ENCODE results near the gene LRRC36. TPM values are rescaled to one million over a fixed set of nuclear protein-coding genes. Genes with fewer than 3 reads are reported as not detected.

Gene LRRC36
- polyA plus RNA-seq, 1 donor (not counting 4 experiments of a cell fraction or from before 2014, with no cell fraction given): not detected

GRCh38 chr16:67310561-67310960 lies 16.1 kb upstream of the LRRC36 start:
- Histone ChIP-seq H4K20me1 (ENCODE audit: control insufficient read depth, extremely low read depth, insufficient read depth, low read length) (no peaks in the 10 kb centered on the region), H3K79me2 (ENCODE audit: control insufficient read depth, insufficient read depth, low read length) (no peaks in the 10 kb centered on the region), H3K27ac (ENCODE audit: control insufficient read depth, insufficient read depth, low read length) (no peak overlapping the region), H3K4me3 (ENCODE audit: control insufficient read depth in 2 of 3, extremely low read depth in 1 of 3, insufficient read depth in 2 of 3, low read depth in 1 of 3, low read length in 3 of 3) (no peak overlapping the region), H3K9ac (ENCODE audit: control insufficient read depth, extremely low read depth, insufficient read depth, low read length) (no peak overlapping the region), H3K9me1 (ENCODE audit: control insufficient read depth, extremely low read depth, insufficient read depth, low read length) (no peaks in the 10 kb centered on the region), H3K4me2 (ENCODE audit: control insufficient read depth, extremely low read depth, insufficient read depth, low read depth, low read length) (no peak overlapping the region), H3K27me3 (ENCODE audit: control insufficient read depth, extremely low read depth, insufficient read depth, low read length) (no peaks in the 10 kb centered on the region), H3K9me3 (ENCODE audit: control insufficient read depth, low read depth, low read length) (no peaks in the 10 kb centered on the region), H2AFZ (ENCODE audit: control insufficient read depth, low read length) (no peak overlapping the region), H3K36me3 (ENCODE audit: control insufficient read depth in 2 of 2, extremely low read depth in 1 of 2, insufficient read depth in 2 of 2, low read length in 2 of 2) (no peaks in the 10 kb centered on the region), H3K4me1 (ENCODE audit: control insufficient read depth, extremely low read depth, insufficient read depth, low read length) (peaks cover 12% of the 10 kb centered on the region)
- dilution Hi-C loops (cut with MboI; ENCODE audit: extremely low pct_ligation_motif_present, low sequenced_read_pairs): no loop called here
- no peak for TF ChIP-seq CTCF (optimal IDR thresholded peaks at IDR 0.05 in 1 of 3, IDR thresholded peaks at IDR 0.05 in 1 of 3, conservative IDR thresholded peaks at IDR 0.05 in 1 of 3; ENCODE audit: extremely low read depth in 1 of 3, insufficient read depth in 2 of 3, low read length in 3 of 3)
- no peak for FAIRE-seq
- DNase-seq (ENCODE audit: low read depth, low spot score): no peak

GRCh38 chr16:67311607-67312488 lies 14.8 kb upstream of the LRRC36 start:
- DNase-seq (ENCODE audit: low read depth, low spot score) (peak; percentile 100), FAIRE-seq (peak; percentile 89)

More at GRCh38 chr16:67311607-67312488, 14.8 kb upstream of the LRRC36 start:
- H3K9me1 ChIP-seq (ENCODE audit: control insufficient read depth, extremely low read depth, insufficient read depth, low read length): no peaks in the 10 kb centered on the region
- peak overlapping the region; percentile 23 for H3K9ac ChIP-seq (ENCODE audit: control insufficient read depth, extremely low read depth, insufficient read depth, low read length)
- no peak for TF ChIP-seq EZH2 (IDR thresholded peaks at IDR 0.05; ENCODE audit: low read length)
- TF ChIP-seq CTCF (optimal IDR thresholded peaks at IDR 0.05 in 1 of 3, IDR thresholded peaks at IDR 0.05 in 1 of 3, conservative IDR thresholded peaks at IDR 0.05 in 1 of 3; ENCODE audit: extremely low read depth in 1 of 3, insufficient read depth in 2 of 3, low read length in 3 of 3): no peak
- no peak overlapping the region for H3K4me3 ChIP-seq (ENCODE audit: control insufficient read depth in 2 of 3, extremely low read depth in 1 of 3, insufficient read depth in 2 of 3, low read depth in 1 of 3, low read length in 3 of 3)
- no peaks in the 10 kb centered on the region for H3K36me3 ChIP-seq (ENCODE audit: control insufficient read depth in 2 of 2, extremely low read depth in 1 of 2, insufficient read depth in 2 of 2, low read length in 2 of 2)
- H3K27ac ChIP-seq (ENCODE audit: control insufficient read depth, insufficient read depth, low read length): peak overlapping the region; percentile 76
- peaks cover 12% of the 10 kb centered on the region for H3K4me1 ChIP-seq (ENCODE audit: control insufficient read depth, extremely low read depth, insufficient read depth, low read length)
- dilution Hi-C loops (cut with MboI; ENCODE audit: extremely low pct_ligation_motif_present, low sequenced_read_pairs): no loop called here
- H3K9me3 ChIP-seq (ENCODE audit: control insufficient read depth, low read depth, low read length): no peaks in the 10 kb centered on the region
- H3K79me2 ChIP-seq (ENCODE audit: control insufficient read depth, insufficient read depth, low read length): no peaks in the 10 kb centered on the region
- no peaks in the 10 kb centered on the region for H3K27me3 ChIP-seq (ENCODE audit: control insufficient read depth, extremely low read depth, insufficient read depth, low read length)
- no peaks in the 10 kb centered on the region for H4K20me1 ChIP-seq (ENCODE audit: control insufficient read depth, extremely low read depth, insufficient read depth, low read length)
- H2AFZ ChIP-seq (ENCODE audit: control insufficient read depth, low read length): no peak overlapping the region
- H3K4me2 ChIP-seq (ENCODE audit: control insufficient read depth, extremely low read depth, insufficient read depth, low read depth, low read length): peak overlapping the region; percentile 59

All from keratinocyte (primary cell).